22Rv1 (cell line): ENCODE results near the gene PIGM.

Experiments used
- CTCF ChIP-seq: fragments of 450-650 bp; IDR thresholded peaks from 2 replicates; pipeline ENCODE4 v1.5.1; 2017; ENCODE audit warnings: mild to moderate bottlenecking
- ZFX ChIP-seq: fragments of 450-650 bp; IDR thresholded peaks from 2 replicates; pipeline ENCODE4 v1.6.1; 2017; ENCODE audit warnings: antibody characterized with exemption, borderline replicate concordance

GRCh38 chr1:160058087-160058486, 26.3 kb upstream of the PIGM start:
- peak; percentile 55 for TF ChIP-seq CTCF
- TF ChIP-seq ZFX = no peak
